ENCODE results near the gene MESP2.

The MESP2 gene

DNA sequence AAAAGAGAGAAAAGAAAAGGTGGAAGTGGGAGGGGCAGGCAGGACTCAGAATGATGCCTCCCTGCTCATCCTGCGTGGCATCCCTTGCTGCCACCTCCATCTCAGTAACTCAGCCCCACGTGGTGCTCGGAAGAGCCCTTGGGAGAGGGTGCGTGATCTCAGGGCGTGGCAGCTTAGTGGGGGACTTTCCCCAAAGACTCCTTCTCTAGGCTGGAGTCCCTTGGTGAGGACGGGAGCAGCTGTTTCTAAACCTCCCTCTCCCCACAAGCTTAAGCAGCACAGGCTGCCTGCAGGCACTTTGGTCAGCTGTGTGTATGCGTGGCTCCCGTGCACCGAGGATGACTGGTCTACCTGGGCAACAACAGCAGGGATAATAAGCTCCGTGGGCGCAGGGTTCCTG is 45.9 kb downstream of the MESP2 start:
- H3K27me3 ChIP-seq (ENCODE audit: insufficient read depth, insufficient read length): peaks cover under 1% of the 10 kb centered on the region
- TF ChIP-seq YY1 (IDR thresholded peaks at IDR 0.05; ENCODE audit: insufficient read depth, insufficient read length) (no peak), ZNF274 (IDR thresholded peaks at IDR 0.05; ENCODE audit: low read depth, low read length) (no peak)
- H3K9me3 ChIP-seq (ENCODE audit: insufficient read depth, low read length): no peaks in the 10 kb centered on the region
- H3K36me3 ChIP-seq (ENCODE audit: insufficient read depth, insufficient read length, low read length): no peaks in the 10 kb centered on the region
- DNase-seq (ENCODE audit: low read depth, low spot score): no peak
- peaks cover 16% of the 10 kb centered on the region for H3K4me1 ChIP-seq (ENCODE audit: insufficient read depth, insufficient read length)
- no peak overlapping the region for H3K9ac ChIP-seq (ENCODE audit: insufficient read length, low read depth)
- H3K4me3 ChIP-seq (ENCODE audit: insufficient read length, low read depth): no peak overlapping the region

- DNase-seq (ENCODE audit: low read depth, low spot score): no peak
- Histone ChIP-seq H3K4me3 (ENCODE audit: insufficient read length, low read depth) (no peak overlapping the region), H3K27me3 (ENCODE audit: insufficient read depth, insufficient read length) (no peaks in the 10 kb centered on the region), H3K4me1 (ENCODE audit: insufficient read depth, insufficient read length) (peaks cover 18% of the 10 kb centered on the region), H3K36me3 (ENCODE audit: insufficient read depth, insufficient read length, low read length) (no peaks in the 10 kb centered on the region), H3K9ac (ENCODE audit: insufficient read length, low read depth) (no peak overlapping the region), H3K9me3 (ENCODE audit: insufficient read depth, low read length) (no peaks in the 10 kb centered on the region)
- TF ChIP-seq SUZ12 (IDR thresholded peaks at IDR 0.05; ENCODE audit: extremely low read depth, insufficient read depth, insufficient read length): no peak
- TF ChIP-seq ZNF274 (IDR thresholded peaks at IDR 0.05; ENCODE audit: low read depth, low read length): no peak
Measured at GRCh38 chr15:89822611-89822950, 46.4 kb downstream of the MESP2 start.

DNA sequence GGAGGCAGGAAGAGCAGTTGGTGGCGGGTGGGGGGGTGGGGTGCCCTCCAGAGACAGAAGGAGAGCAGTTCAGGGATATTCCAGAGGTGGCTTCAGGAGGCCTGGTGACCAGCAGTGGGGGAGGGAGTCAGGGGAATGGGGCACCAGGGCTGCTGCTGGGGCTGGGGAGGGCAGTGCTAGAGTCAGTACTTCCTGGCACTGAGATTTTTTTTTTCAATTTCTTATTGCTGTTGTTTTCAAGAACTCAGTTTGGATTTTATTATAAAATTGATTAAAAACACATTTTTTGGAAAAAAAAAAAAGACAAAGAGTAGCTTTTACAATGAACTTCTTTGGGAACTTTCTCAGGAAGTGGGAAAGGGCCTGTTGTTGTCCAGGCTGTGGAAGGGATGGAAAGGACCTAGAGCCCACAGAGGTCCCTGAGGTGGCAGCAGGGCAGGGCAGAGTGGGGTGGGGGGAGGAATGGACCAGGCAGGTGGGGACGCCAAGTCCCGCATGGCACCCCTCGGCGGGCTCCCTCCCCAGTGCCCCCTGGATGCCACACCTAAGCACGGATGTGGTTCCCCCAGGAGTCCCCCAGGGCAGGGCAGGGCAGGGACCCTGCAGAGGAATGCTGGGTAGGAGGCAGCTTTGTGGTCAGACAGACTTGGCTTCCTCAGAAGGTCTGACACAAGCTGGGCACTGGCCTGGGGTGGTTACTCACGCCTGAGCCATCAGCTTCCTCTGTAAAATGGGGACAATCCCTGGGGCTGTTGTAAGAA is 47.0 kb downstream of the MESP2 start:
- Histone ChIP-seq H3K4me1 (ENCODE audit: insufficient read depth, insufficient read length) (peaks cover 18% of the 10 kb centered on the region), H3K36me3 (ENCODE audit: insufficient read depth, insufficient read length, low read length) (no peaks in the 10 kb centered on the region), H3K9me3 (ENCODE audit: insufficient read depth, low read length) (no peaks in the 10 kb centered on the region), H3K9ac (ENCODE audit: insufficient read length, low read depth) (peak overlapping the region; percentile 14), H3K4me3 (ENCODE audit: insufficient read length, low read depth) (no peak overlapping the region), H3K27me3 (ENCODE audit: insufficient read depth, insufficient read length) (no peaks in the 10 kb centered on the region)
- TF ChIP-seq YY1 (IDR thresholded peaks at IDR 0.05; ENCODE audit: insufficient read depth, insufficient read length) (no peak), ZNF274 (IDR thresholded peaks at IDR 0.05; ENCODE audit: low read depth, low read length) (no peak), SUZ12 (IDR thresholded peaks at IDR 0.05; ENCODE audit: extremely low read depth, insufficient read depth, insufficient read length) (no peak)
- DNase-seq (ENCODE audit: low read depth, low spot score): no peak

- no peak for DNase-seq (ENCODE audit: low read depth, low spot score)
- Histone ChIP-seq H3K4me3 (ENCODE audit: insufficient read length, low read depth) (no peak overlapping the region), H3K4me1 (ENCODE audit: insufficient read depth, insufficient read length) (peaks cover 24% of the 10 kb centered on the region), H3K9me3 (ENCODE audit: insufficient read depth, low read length) (no peaks in the 10 kb centered on the region), H3K36me3 (ENCODE audit: insufficient read depth, insufficient read length, low read length) (no peaks in the 10 kb centered on the region), H3K27me3 (ENCODE audit: insufficient read depth, insufficient read length) (no peaks in the 10 kb centered on the region), H3K9ac (ENCODE audit: insufficient read length, low read depth) (no peak overlapping the region)
- TF ChIP-seq SUZ12 (IDR thresholded peaks at IDR 0.05; ENCODE audit: extremely low read depth, insufficient read depth, insufficient read length): no peak
- TF ChIP-seq ZNF274 (IDR thresholded peaks at IDR 0.05; ENCODE audit: low read depth, low read length): no peak
- no peak for TF ChIP-seq YY1 (IDR thresholded peaks at IDR 0.05; ENCODE audit: insufficient read depth, insufficient read length)
Measured at GRCh38 chr15:89823836-89824606, 47.9 kb downstream of the MESP2 start.

DNA sequence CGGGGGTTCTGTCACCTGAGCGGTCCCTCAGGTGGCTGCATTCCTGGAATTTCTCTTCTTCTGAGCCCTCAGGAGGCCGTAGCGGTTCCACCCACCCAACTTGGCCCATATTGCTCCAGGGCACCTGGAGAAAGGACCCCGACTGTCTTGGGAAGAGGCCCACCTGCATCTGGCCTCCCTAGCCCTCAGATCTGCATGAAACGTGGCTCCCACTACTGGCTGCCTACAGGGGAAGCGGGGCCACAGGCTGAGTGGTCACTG is 48.4 kb downstream of the MESP2 start:
- Histone ChIP-seq H3K4me3 (ENCODE audit: insufficient read length, low read depth) (no peak overlapping the region), H3K9me3 (ENCODE audit: insufficient read depth, low read length) (no peaks in the 10 kb centered on the region), H3K4me1 (ENCODE audit: insufficient read depth, insufficient read length) (peaks cover 24% of the 10 kb centered on the region), H3K27me3 (ENCODE audit: insufficient read depth, insufficient read length) (no peaks in the 10 kb centered on the region), H3K36me3 (ENCODE audit: insufficient read depth, insufficient read length, low read length) (no peaks in the 10 kb centered on the region), H3K9ac (ENCODE audit: insufficient read length, low read depth) (no peak overlapping the region)
- no peak for DNase-seq (ENCODE audit: low read depth, low spot score)
- TF ChIP-seq YY1 (IDR thresholded peaks at IDR 0.05; ENCODE audit: insufficient read depth, insufficient read length): no peak
- no peak for TF ChIP-seq ZNF274 (IDR thresholded peaks at IDR 0.05; ENCODE audit: low read depth, low read length)
- no peak for TF ChIP-seq SUZ12 (IDR thresholded peaks at IDR 0.05; ENCODE audit: extremely low read depth, insufficient read depth, insufficient read length)

- Histone ChIP-seq H3K4me1 (ENCODE audit: insufficient read depth, insufficient read length) (peaks cover 24% of the 10 kb centered on the region), H3K36me3 (ENCODE audit: insufficient read depth, insufficient read length, low read length) (no peaks in the 10 kb centered on the region), H3K9me3 (ENCODE audit: insufficient read depth, low read length) (no peaks in the 10 kb centered on the region), H3K4me3 (ENCODE audit: insufficient read length, low read depth) (no peak overlapping the region), H3K27me3 (ENCODE audit: insufficient read depth, insufficient read length) (no peaks in the 10 kb centered on the region), H3K9ac (ENCODE audit: insufficient read length, low read depth) (no peak overlapping the region)
- TF ChIP-seq ZNF274 (IDR thresholded peaks at IDR 0.05; ENCODE audit: low read depth, low read length) (no peak), SUZ12 (IDR thresholded peaks at IDR 0.05; ENCODE audit: extremely low read depth, insufficient read depth, insufficient read length) (no peak), YY1 (IDR thresholded peaks at IDR 0.05; ENCODE audit: insufficient read depth, insufficient read length) (no peak)
- no peak for DNase-seq (ENCODE audit: low read depth, low spot score)
Measured at GRCh38 chr15:89825271-89825940, 49.3 kb downstream of the MESP2 start.

All from NT2/D1 (cell line).